CD8-positive, alpha-beta memory T cell (primary cell): Measurements from ENCODE around the gene PHF21A. TPM values are rescaled to one million over a fixed set of nuclear protein-coding genes. Genes with fewer than 3 reads are reported as not detected.
A peak's percentile ranks its signal among the peaks of the same experiment; 100 is the strongest.

Experiments
- CTCF ChIA-PET: fragments of 350-600 bp; sonication (Branson Sonifier 250); formaldehyde crosslinking; loops from one replicate; lab custom pipeline; 2021; ENCODE audit warnings: antibody characterized with exemption; lab: Charles Lee
- POLR2A ChIA-PET: fragments of 350-600 bp; sonication (Branson Sonifier 250); formaldehyde crosslinking; loops from one replicate; lab custom pipeline; 2021; ENCODE audit warnings: antibody characterized with exemption; lab: Charles Lee
- DNase-seq, 5 donors: peaks; one replicate each; pipeline versions ENCODE4 v3.0.0 to v3.0.0-alpha.2; 2020 to 2022; ENCODE audit warnings: mixed read lengths in 1 of 5
- H3K27ac ChIP-seq: one replicate; pipeline ENCODE4 v1.7.0; 2013; ENCODE audit warnings: low read depth, mild to moderate bottlenecking, low read length, moderate library complexity
- H3K27me3 ChIP-seq: 2 replicates; pipeline ENCODE4 v1.7.0; 2013; ENCODE audit warnings: low read length, mild to moderate bottlenecking; ENCODE audit not compliant: insufficient read depth, poor library complexity, severe bottlenecking
- H3K36me3 ChIP-seq: 2 replicates; pipeline ENCODE4 v1.7.0; 2013; ENCODE audit warnings: mild to moderate bottlenecking, low read length, moderate library complexity; ENCODE audit not compliant: insufficient read depth
- H3K4me1 ChIP-seq: 2 replicates; pipeline ENCODE4 v1.7.0; 2013; ENCODE audit warnings: mild to moderate bottlenecking, low read length, moderate library complexity; ENCODE audit not compliant: insufficient read depth
- H3K4me3 ChIP-seq: 2 replicates; pipeline ENCODE4 v1.7.0; 2013; ENCODE audit warnings: mild to moderate bottlenecking, low read length
- H3K9me3 ChIP-seq: 2 replicates; pipeline ENCODE4 v1.7.0; 2013; ENCODE audit warnings: mild to moderate bottlenecking, low read length
- H3K27ac Mint-ChIP-seq, 8 donors: one replicate each; pipeline ENCODE4 v1.8.0; 2020 to 2021; ENCODE audit warnings: mixed read lengths in 8 of 8, mild to moderate bottlenecking in 6 of 8, inconsistent platforms in 3 of 8, moderate library complexity in 3 of 8
- H3K27me3 Mint-ChIP-seq, 2 donors: one replicate each; pipeline ENCODE4 v1.8.0; 2020 to 2021; ENCODE audit warnings: mixed read lengths in 2 of 2, mild to moderate bottlenecking in 1 of 2, moderate library complexity in 1 of 2
- H3K36me3 Mint-ChIP-seq, 3 donors: one replicate each; pipeline ENCODE4 v1.8.0; 2020 to 2021; ENCODE audit warnings: mixed read lengths in 3 of 3, inconsistent platforms in 1 of 3, mild to moderate bottlenecking in 1 of 3
- H3K4me1 Mint-ChIP-seq, 3 donors: one replicate each; pipeline ENCODE4 v1.8.0; 2020 to 2021; ENCODE audit warnings: mixed read lengths in 3 of 3, inconsistent platforms in 1 of 3, mild to moderate bottlenecking in 1 of 3
- H3K4me3 Mint-ChIP-seq, 7 donors: one replicate each; pipeline ENCODE4 v1.8.0; 2020 to 2021; ENCODE audit warnings: mixed read lengths in 7 of 7, mild to moderate bottlenecking in 6 of 7, moderate library complexity in 4 of 7, inconsistent platforms in 2 of 7
- H3K9me3 Mint-ChIP-seq, 5 donors: one replicate each; pipeline ENCODE4 v1.8.0; 2020 to 2022; ENCODE audit warnings: mixed read lengths in 5 of 5, mild to moderate bottlenecking in 3 of 5, moderate library complexity in 2 of 5, inconsistent platforms in 1 of 5
- polyA plus RNA-seq: library from polyadenylated mRNA; unstranded; fragments of 300-500 nt; fragmentation: Illumina TruSeq; gene quantifications from one replicate; pipeline ENCODE4 v1.2.3, GENCODE V29; 2021
- total RNA-seq, 2 experiments: library from RNA; stranded (reverse); gene quantifications; one replicate each; pipeline ENCODE4 v1.2.3, GENCODE V29; 2021

Gene PHF21A
- total and polyA plus RNA-seq, 3 experiments from 2014 or later: 14.1 to 33.5 (median 30.5) TPM

- peak overlapping the region in 2 of 7 donors; percentile 32 to 55 for H3K4me3 Mint-ChIP-seq
- Histone ChIP-seq H3K27me3 (no peaks in the 10 kb centered on the region), H3K36me3 (no peaks in the 10 kb centered on the region), H3K9me3 (no peaks in the 10 kb centered on the region), H3K27ac (no peak overlapping the region), H3K4me3 (no peak overlapping the region), H3K4me1 (peaks cover 25% of the 10 kb centered on the region)
- peaks cover 45 to 74% (median 46%) of the 10 kb centered on the region in 3 donors for H3K4me1 Mint-ChIP-seq
- H3K36me3 Mint-ChIP-seq: peaks cover 0 to 5% (median 2%) of the 10 kb centered on the region in 3 donors
- peak overlapping the region; percentile 48 to 97 (median 76) for H3K27ac Mint-ChIP-seq
- H3K27me3 Mint-ChIP-seq: peaks cover 0 to 10% of the 10 kb centered on the region in 2 donors
- ChIA-PET POLR2A (no interaction called here), CTCF (interaction anchor here (1.2 to 2.1 kb wide), 4 partner anchors 9 to 80 kb away, joined by 3 to 7 read pairs (median 4); partner anchors contain the start of gene PEX16)
- H3K9me3 Mint-ChIP-seq: no peaks in the 10 kb centered on the region
- no peak for DNase-seq
Measured at GRCh38 chr11:45926536-45927331, 194.5 kb downstream of the PHF21A start.

DNA sequence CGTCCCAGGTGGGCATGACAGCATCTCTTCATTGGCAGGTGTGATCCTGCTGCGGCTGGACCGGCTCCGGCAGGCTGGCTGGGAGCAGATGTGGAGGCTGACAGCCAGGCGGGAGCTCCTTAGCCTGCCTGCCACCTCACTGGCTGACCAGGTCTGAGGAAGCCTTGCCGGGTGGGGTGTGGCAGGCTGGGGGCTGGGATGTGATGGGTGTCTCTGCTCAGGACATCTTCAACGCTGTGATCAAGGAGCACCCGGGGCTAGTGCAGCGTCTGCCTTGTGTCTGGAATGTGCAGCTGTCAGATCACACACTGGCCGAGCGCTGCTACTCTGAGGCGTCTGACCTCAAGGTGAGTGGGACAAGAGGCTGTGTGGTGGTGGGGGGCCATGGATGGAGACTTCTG, 195.3 kb downstream of the PHF21A start:
- Histone ChIP-seq H3K27ac (no peak overlapping the region), H3K4me1 (peaks cover 18% of the 10 kb centered on the region), H3K36me3 (no peaks in the 10 kb centered on the region), H3K9me3 (no peaks in the 10 kb centered on the region), H3K4me3 (no peak overlapping the region), H3K27me3 (no peaks in the 10 kb centered on the region)
- Mint-ChIP-seq H3K36me3 (peaks cover 0 to 2% (median 0%) of the 10 kb centered on the region in 3 donors), H3K9me3 (no peaks in the 10 kb centered on the region), H3K4me1 (peaks cover 44 to 74% (median 44%) of the 10 kb centered on the region in 3 donors), H3K27me3 (peaks cover 0 to 14% of the 10 kb centered on the region in 2 donors), H3K4me3 (peak overlapping the region in 2 of 7 donors; percentile 10 to 37), H3K27ac (peak overlapping the region in 5 of 8 donors; percentile 23 to 73 (median 35))
- CTCF ChIA-PET: interaction anchor here (1.2 to 2.1 kb wide), 3 partner anchors 8 to 81 kb away, joined by 3 to 7 read pairs (median 6); partner anchors contain the start of gene PEX16
- DNase-seq: no peak
- POLR2A ChIA-PET: no interaction called here

DNA sequence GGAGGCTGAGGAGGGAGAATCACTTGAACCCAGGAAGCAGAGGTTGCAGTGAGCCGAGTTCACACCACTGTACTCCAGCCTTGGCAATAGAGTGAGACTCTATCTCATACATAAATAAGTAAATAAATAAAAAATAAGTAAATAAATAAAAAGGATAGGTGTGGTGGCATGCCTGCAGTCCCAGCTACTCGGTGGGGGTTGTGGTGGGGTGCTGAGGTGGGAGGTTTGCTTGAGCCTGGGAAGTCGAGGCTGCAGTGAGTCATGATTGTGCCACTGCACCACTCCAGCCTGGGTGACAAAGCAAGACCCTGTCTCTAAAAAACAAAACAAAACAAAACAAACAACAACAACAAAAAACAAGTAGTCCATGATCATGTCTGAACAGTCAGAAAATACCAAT, 195.7 kb downstream of the PHF21A start:
- peaks cover 13% of the 10 kb centered on the region for H3K4me1 ChIP-seq
- Mint-ChIP-seq H3K4me3 (peak overlapping the region in 3 of 7 donors; percentile 10 to 73 (median 25)), H3K27me3 (peaks cover 0 to 14% of the 10 kb centered on the region in 2 donors), H3K36me3 (peaks cover 0 to 2% (median 0%) of the 10 kb centered on the region in 3 donors), H3K27ac (peak overlapping the region in 4 of 8 donors; percentile 35 to 73 (median 40)), H3K4me1 (peaks cover 44 to 74% (median 44%) of the 10 kb centered on the region in 3 donors), H3K9me3 (no peaks in the 10 kb centered on the region)
- ChIA-PET CTCF (interaction anchor here (1.5 kb wide), 1 partner anchor 8 kb away, joined by 7 read pairs; the partner anchor contains the start of gene PEX16), POLR2A (no interaction called here)
- no peaks in the 10 kb centered on the region for H3K27me3 ChIP-seq
- no peak overlapping the region for H3K27ac ChIP-seq
- H3K4me3 ChIP-seq: no peak overlapping the region
- no peaks in the 10 kb centered on the region for H3K9me3 ChIP-seq
- H3K36me3 ChIP-seq: no peaks in the 10 kb centered on the region
- no peak for DNase-seq

GRCh38 chr11:45924927-45925326, 196.3 kb downstream of the PHF21A start:
- Histone ChIP-seq H3K27ac (no peak overlapping the region), H3K9me3 (no peaks in the 10 kb centered on the region), H3K36me3 (no peaks in the 10 kb centered on the region), H3K4me1 (peaks cover 7% of the 10 kb centered on the region), H3K27me3 (no peaks in the 10 kb centered on the region), H3K4me3 (no peak overlapping the region)
- DNase-seq: no peak
- H3K36me3 Mint-ChIP-seq: no peaks in the 10 kb centered on the region
- H3K4me1 Mint-ChIP-seq: peaks cover 42 to 74% (median 44%) of the 10 kb centered on the region in 3 donors
- peaks cover 0 to 10% of the 10 kb centered on the region in 2 donors for H3K27me3 Mint-ChIP-seq
- peak overlapping the region in 3 of 8 donors; percentile 36 to 74 (median 64) for H3K27ac Mint-ChIP-seq
- H3K4me3 Mint-ChIP-seq: peak overlapping the region in 4 of 7 donors; percentile 54 to 73 (median 65)
- CTCF ChIA-PET: interaction anchor here (0.8 to 1.1 kb wide), 2 partner anchors 8 to 40 kb away, joined by 3 read pairs; no protein-coding TSS in a partner anchor
- POLR2A ChIA-PET: no interaction called here
- H3K9me3 Mint-ChIP-seq: no peaks in the 10 kb centered on the region

GRCh38 chr11:45924036-45924915, 197.0 kb downstream of the PHF21A start:
- peak overlapping the region in 5 of 8 donors; percentile 8 to 94 (median 68) for H3K27ac Mint-ChIP-seq
- H3K9me3 Mint-ChIP-seq: no peaks in the 10 kb centered on the region

GRCh38 chr11:45922425-45923082, 198.7 kb downstream of the PHF21A start, which contains the start of gene LARGE2:
TSS of gene LARGE2 (plus strand) at chr11:45922656. CDS start at chr11:45922883, 227 bp downstream.
- Mint-ChIP-seq H3K36me3 (peaks cover 0 to 8% (median 0%) of the 10 kb centered on the region in 3 donors), H3K4me3 (peak within 1 kb of the TSS; percentile 79 to 96 (median 87)), H3K27me3 (peaks cover 0 to 10% of the 10 kb centered on the region in 2 donors), H3K27ac (peak within 1 kb of the TSS; percentile 28 to 92 (median 81)), H3K4me1 (peaks cover 50 to 76% (median 54%) of the 10 kb centered on the region in 3 donors), H3K9me3 (no peaks in the 10 kb centered on the region)
- ChIA-PET POLR2A (no interaction called here), CTCF (no interaction called here)
- Histone ChIP-seq H3K9me3 (no peaks in the 10 kb centered on the region), H3K4me3 (peak within 1 kb of the TSS; percentile 28), H3K36me3 (no peaks in the 10 kb centered on the region), H3K27ac (peak within 1 kb of the TSS; percentile 16), H3K4me1 (peaks cover 14% of the 10 kb centered on the region), H3K27me3 (no peaks in the 10 kb centered on the region)
- DNase-seq: peak in 3 of 5 donors; percentile 26 to 61 (median 28)

More at GRCh38 chr11:45924036-45924915, 197.0 kb downstream of the PHF21A start:
- peaks cover 0 to 10% of the 10 kb centered on the region in 2 donors for H3K27me3 Mint-ChIP-seq
- Histone ChIP-seq H3K27ac (no peak overlapping the region), H3K9me3 (no peaks in the 10 kb centered on the region), H3K36me3 (no peaks in the 10 kb centered on the region), H3K4me3 (no peak overlapping the region), H3K4me1 (peaks cover 3% of the 10 kb centered on the region), H3K27me3 (no peaks in the 10 kb centered on the region)
- DNase-seq: no peak
- ChIA-PET CTCF (interaction anchor here (0.7 to 1.1 kb wide), 3 partner anchors 9 to 1938 kb away, joined by 3 read pairs; no protein-coding TSS in a partner anchor), POLR2A (interaction anchor here (0.7 kb wide), 1 partner anchor 19 kb away, joined by 7 read pairs; no protein-coding TSS in a partner anchor)
- H3K36me3 Mint-ChIP-seq: no peaks in the 10 kb centered on the region
- H3K4me1 Mint-ChIP-seq: peaks cover 43 to 74% (median 44%) of the 10 kb centered on the region in 3 donors
- peak overlapping the region; percentile 41 to 87 (median 73) for H3K4me3 Mint-ChIP-seq
